MM.1S (cell line): ENCODE data around the gene TTC39C.

ENCODE experiments used
- CTCF ChIP-seq: fragments of 300-600 bp; sonication (generic); IDR thresholded peaks from 2 replicates; pipeline ENCODE4 v1.5.1; 2016; ENCODE audit warnings: antibody characterized with exemption, low read length, mixed read lengths
- EZH2phosphoT487 ChIP-seq: fragments of 300-600 bp; sonication (generic); IDR thresholded peaks from 2 replicates; pipeline ENCODE4 v1.6.1; 2018; ENCODE audit warnings: antibody characterized with exemption, low read length

- TF ChIP-seq EZH2phosphoT487 (no peak), CTCF (no peak)
Observed at GRCh38 chr18:24049142-24049541, 34.6 kb downstream of the TTC39C start.
